Bronchial epithelial cell (primary cell): ENCODE results near the gene ADRM1. TPM values are rescaled to one million over a fixed set of nuclear protein-coding genes. Genes with fewer than 3 reads are reported as not detected.

ENCODE experiments used
- DNase-seq: peaks from one replicate; pipeline ENCODE4 v3.0.0-alpha.2; 2010; ENCODE audit warnings: low read depth
- FAIRE-seq: peaks from 2 replicates; lab custom pipeline; 2011; peaks lifted over from hg19 to GRCh38; lab: Jason Lieb, UNC
- H3K27me3 ChIP-seq: 2 replicates; pipeline ENCODE4 v1.5.1; 2011; ENCODE audit warnings: low read length; ENCODE audit not compliant: control insufficient read depth, insufficient read depth
- H3K36me3 ChIP-seq: 2 replicates; pipeline ENCODE4 v1.5.1; 2011; ENCODE audit warnings: low read length; ENCODE audit not compliant: control insufficient read depth, insufficient read depth
- H3K4me3 ChIP-seq: 2 replicates; pipeline ENCODE4 v1.5.1; 2011; ENCODE audit warnings: mild to moderate bottlenecking, low read depth, low read length, control low read depth
- CTCF ChIP-seq: IDR thresholded peaks from 2 replicates; pipeline ENCODE4 v1.5.1; 2011; ENCODE audit warnings: mild to moderate bottlenecking, moderate library complexity, low read length, control low read depth, inconsistent platforms; ENCODE audit not compliant: insufficient read depth, severe bottlenecking
- total RNA-seq: library from RNA; depleted of rRNA; stranded (reverse); fragments of >200 nt; gene quantifications from 2 replicates; pipeline ENCODE4 v1.2.1, GENCODE V29; 2014

ADRM1 gene
- total RNA-seq, 1 donor from 2014 or later, result 145 TPM

GRCh38 chr20:62346398-62347150 is 43.8 kb downstream of the ADRM1 start:
- Histone ChIP-seq H3K27me3 (no peaks in the 10 kb centered on the region), H3K4me3 (no peak overlapping the region), H3K36me3 (peaks cover 34% of the 10 kb centered on the region)
- no peak for TF ChIP-seq CTCF
- FAIRE-seq (no peak), DNase-seq (no peak)

GRCh38 chr20:62347151-62347404 is 44.3 kb downstream of the ADRM1 start:
- H3K36me3 ChIP-seq, result peaks cover 39% of the 10 kb centered on the region
- TF ChIP-seq CTCF, result no peak
- H3K4me3 ChIP-seq, result no peak overlapping the region
- no peak for FAIRE-seq
- no peaks in the 10 kb centered on the region for H3K27me3 ChIP-seq
- DNase-seq, result no peak

- no peak for FAIRE-seq
- no peak for TF ChIP-seq CTCF
- no peaks in the 10 kb centered on the region for H3K27me3 ChIP-seq
- peaks cover 41% of the 10 kb centered on the region for H3K36me3 ChIP-seq
- no peak for DNase-seq
- H3K4me3 ChIP-seq, result no peak overlapping the region
Observed at GRCh38 chr20:62347445-62347844, 44.6 kb downstream of the ADRM1 start.

GRCh38 chr20:62348604-62349003 is 45.8 kb downstream of the ADRM1 start:
- DNase-seq (no peak), FAIRE-seq (no peak)
- no peak overlapping the region for H3K4me3 ChIP-seq
- peaks cover 44% of the 10 kb centered on the region for H3K36me3 ChIP-seq
- no peaks in the 10 kb centered on the region for H3K27me3 ChIP-seq
- no peak for TF ChIP-seq CTCF

GRCh38 chr20:62349556-62350097 is 46.8 kb downstream of the ADRM1 start:
- DNase-seq (no peak), FAIRE-seq (no peak)
- H3K4me3 ChIP-seq, result no peak overlapping the region
- no peaks in the 10 kb centered on the region for H3K27me3 ChIP-seq
- no peak for TF ChIP-seq CTCF
- H3K36me3 ChIP-seq, result peaks cover 41% of the 10 kb centered on the region
